Calu3 (cell line): Measurements from ENCODE around the gene RALA. TPM values are rescaled to one million over a fixed set of nuclear protein-coding genes. Genes with fewer than 3 reads are reported as not detected.

Experiments
- BruUV-seq: library from RNA; stranded (reverse); fragments of 400-500 nt; replicated peaks from 2 replicates; lab custom pipeline; 2021; lab: Mats Ljungman, UMichigan
- CTCF ChIA-PET: fragments of 300-600 bp; sonication (Branson Sonifier 250); formaldehyde crosslinking; loops from one replicate; lab custom pipeline; 2022; ENCODE audit warnings: antibody characterized with exemption; lab: Charles Lee
- DNase-seq: peaks from one replicate; pipeline ENCODE4 v3.0.0; 2022
- H3K27ac Mint-ChIP-seq: one replicate; pipeline ENCODE4 v1.8.0; 2022; ENCODE audit warnings: mixed read lengths; ENCODE audit not compliant: unreplicated experiment
- H3K27me3 Mint-ChIP-seq: one replicate; pipeline ENCODE4 v1.8.0; 2022; ENCODE audit warnings: mixed read lengths; ENCODE audit not compliant: unreplicated experiment
- H3K36me3 Mint-ChIP-seq: one replicate; pipeline ENCODE4 v1.8.0; 2022; ENCODE audit warnings: mild to moderate bottlenecking, moderate library complexity, mixed read lengths; ENCODE audit not compliant: insufficient read depth, unreplicated experiment
- H3K4me1 Mint-ChIP-seq: one replicate; pipeline ENCODE4 v1.8.0; 2022; ENCODE audit warnings: mild to moderate bottlenecking, low read depth, mixed read lengths; ENCODE audit not compliant: unreplicated experiment
- H3K4me3 Mint-ChIP-seq: one replicate; pipeline ENCODE4 v1.8.0; 2022; ENCODE audit warnings: mild to moderate bottlenecking, low read depth, moderate library complexity, mixed read lengths; ENCODE audit not compliant: unreplicated experiment
- H3K9me3 Mint-ChIP-seq: one replicate; pipeline ENCODE4 v1.8.0; 2022; ENCODE audit warnings: low read depth, mixed read lengths; ENCODE audit not compliant: unreplicated experiment
- intact Hi-C: fragments of 100-400 bp; cut with micrococcal nuclease; formaldehyde crosslinking; loops from one replicate; pipeline ENCODE4 v1.10.0; 2022; ENCODE audit not compliant: unreplicated experiment
- total RNA-seq: library from RNA; stranded (reverse); gene quantifications from 2 replicates; pipeline ENCODE4 v1.2.3, GENCODE V29; 2022
- TF ChIP-seq, protein P1 (sequence below): fragments of 200-600 bp; IDR thresholded peaks from one replicate; pipeline ENCODE4 v1.8.0; 2022; ENCODE audit warnings: antibody characterized with exemption; ENCODE audit not compliant: unreplicated experiment

The RALA gene
- total RNA-seq, 1 experiment from 2014 or later = 64.8 TPM

DNA sequence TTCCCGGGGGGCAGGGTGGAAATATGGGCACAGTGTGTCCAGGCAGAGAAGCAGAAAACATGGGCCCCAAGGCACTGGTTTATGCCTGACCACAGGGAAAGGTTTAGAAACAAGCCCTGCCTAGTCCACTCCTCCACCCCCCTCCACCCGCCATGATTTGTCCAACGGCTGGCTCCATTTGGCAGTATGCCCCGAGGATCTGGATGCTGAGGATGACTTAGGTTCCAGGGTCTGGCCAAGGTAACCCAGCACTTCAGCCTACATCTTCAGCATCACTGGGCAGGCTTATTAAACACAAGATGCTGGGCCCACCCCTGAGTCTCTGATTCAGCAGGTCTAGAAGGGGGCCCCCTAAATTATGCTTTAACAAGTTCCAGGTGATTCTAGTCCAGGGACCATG lies 121.9 kb downstream of the RALA start:
- Mint-ChIP-seq H3K36me3 (peaks cover 4% of the 10 kb centered on the region), H3K27me3 (no peaks in the 10 kb centered on the region), H3K4me1 (peaks cover 34% of the 10 kb centered on the region), H3K27ac (no peak overlapping the region), H3K4me3 (no peak overlapping the region), H3K9me3 (no peaks in the 10 kb centered on the region)
- CTCF ChIA-PET = interaction anchor here (2.0 to 4.6 kb wide), 2 partner anchors 12 to 165 kb away, joined by 6 to 108 read pairs; no protein-coding TSS in a partner anchor
- BruUV-seq = no TSS peak
- no peak for DNase-seq
- TF ChIP-seq, protein P1, sequence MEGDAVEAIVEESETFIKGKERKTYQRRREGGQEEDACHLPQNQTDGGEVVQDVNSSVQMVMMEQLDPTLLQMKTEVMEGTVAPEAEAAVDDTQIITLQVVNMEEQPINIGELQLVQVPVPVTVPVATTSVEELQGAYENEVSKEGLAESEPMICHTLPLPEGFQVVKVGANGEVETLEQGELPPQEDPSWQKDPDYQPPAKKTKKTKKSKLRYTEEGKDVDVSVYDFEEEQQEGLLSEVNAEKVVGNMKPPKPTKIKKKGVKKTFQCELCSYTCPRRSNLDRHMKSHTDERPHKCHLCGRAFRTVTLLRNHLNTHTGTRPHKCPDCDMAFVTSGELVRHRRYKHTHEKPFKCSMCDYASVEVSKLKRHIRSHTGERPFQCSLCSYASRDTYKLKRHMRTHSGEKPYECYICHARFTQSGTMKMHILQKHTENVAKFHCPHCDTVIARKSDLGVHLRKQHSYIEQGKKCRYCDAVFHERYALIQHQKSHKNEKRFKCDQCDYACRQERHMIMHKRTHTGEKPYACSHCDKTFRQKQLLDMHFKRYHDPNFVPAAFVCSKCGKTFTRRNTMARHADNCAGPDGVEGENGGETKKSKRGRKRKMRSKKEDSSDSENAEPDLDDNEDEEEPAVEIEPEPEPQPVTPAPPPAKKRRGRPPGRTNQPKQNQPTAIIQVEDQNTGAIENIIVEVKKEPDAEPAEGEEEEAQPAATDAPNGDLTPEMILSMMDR = no peak
- intact Hi-C loops = no loop called here

DNA sequence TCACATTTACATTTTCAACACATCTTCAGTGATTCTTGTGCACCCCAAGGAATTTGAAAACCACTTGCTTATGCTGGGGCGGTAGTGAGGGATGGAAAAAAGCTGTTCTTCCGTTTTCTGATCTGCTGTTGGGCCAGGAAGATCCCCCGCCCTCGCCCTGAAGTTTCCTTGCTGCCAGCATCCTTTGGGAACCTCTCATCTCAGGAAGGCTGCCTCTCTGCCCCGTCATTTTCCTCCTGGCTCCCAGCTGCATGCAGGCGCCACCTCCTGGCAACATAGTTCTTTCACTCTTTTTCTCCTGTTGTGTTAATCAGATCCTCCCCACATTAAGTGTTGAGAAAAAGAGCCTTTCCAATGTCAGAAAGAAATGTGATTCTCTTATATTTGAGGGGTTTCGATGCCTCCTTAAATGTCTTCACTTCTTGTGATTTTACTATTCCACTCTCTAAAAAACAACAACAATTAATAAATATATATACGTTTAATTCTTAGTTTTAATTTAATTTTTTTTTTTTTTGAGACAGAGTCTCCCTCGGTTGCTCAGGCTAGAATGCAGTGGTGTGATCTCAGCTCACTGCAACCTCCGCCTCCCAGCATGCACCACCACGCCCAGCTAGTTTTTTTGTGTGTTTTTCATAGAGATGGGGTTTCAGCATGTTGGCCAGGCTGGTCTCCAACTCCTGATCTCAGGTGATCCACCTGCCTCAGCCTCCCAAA lies 122.9 kb downstream of the RALA start:
- Mint-ChIP-seq H3K27ac (no peak overlapping the region), H3K4me3 (no peak overlapping the region), H3K36me3 (peaks cover 4% of the 10 kb centered on the region), H3K9me3 (no peaks in the 10 kb centered on the region), H3K27me3 (no peaks in the 10 kb centered on the region), H3K4me1 (peaks cover 30% of the 10 kb centered on the region)
- DNase-seq = peak; percentile 89
- TF ChIP-seq, protein P1 = peak; percentile 79
- intact Hi-C loops = loop anchor here (1.0 to 2.0 kb wide), 2 partner anchors 121 to 166 kb away; no protein-coding TSS in a partner anchor
- BruUV-seq = no TSS peak
- CTCF ChIA-PET = interaction anchor here (1.0 to 4.6 kb wide), 4 partner anchors 13 to 166 kb away, joined by 3 to 108 read pairs (median 6); no protein-coding TSS in a partner anchor

DNA sequence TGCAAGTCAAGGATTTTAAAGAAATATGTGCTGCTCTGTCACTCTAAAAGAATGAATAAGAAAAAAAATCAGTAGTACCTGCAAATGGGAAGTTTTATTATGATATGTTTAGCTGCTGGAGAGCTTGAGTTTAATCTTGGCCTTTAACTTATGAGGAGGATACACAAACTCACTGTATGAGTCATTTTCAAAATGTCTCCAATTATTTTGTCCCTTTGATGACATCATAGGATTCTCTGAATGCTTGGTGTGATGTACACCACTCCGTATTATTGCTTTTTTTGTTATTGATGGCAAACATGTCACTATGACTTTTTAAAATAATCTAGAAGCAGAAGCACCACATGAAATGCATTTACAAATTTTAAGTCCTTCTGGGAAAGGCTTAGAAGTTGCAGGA lies 125.8 kb downstream of the RALA start:
- no peak for DNase-seq
- BruUV-seq = no TSS peak
- intact Hi-C loops = no loop called here
- CTCF ChIA-PET = interaction anchor here (1.1 to 3.8 kb wide), 2 partner anchors 9 to 169 kb away, joined by 4 to 15 read pairs; no protein-coding TSS in a partner anchor
- peaks cover 4% of the 10 kb centered on the region for H3K9me3 Mint-ChIP-seq
- no peaks in the 10 kb centered on the region for H3K36me3 Mint-ChIP-seq
- no peaks in the 10 kb centered on the region for H3K27me3 Mint-ChIP-seq
- H3K4me1 Mint-ChIP-seq = peaks cover 16% of the 10 kb centered on the region
- TF ChIP-seq, protein P1 = no peak
- no peak overlapping the region for H3K4me3 Mint-ChIP-seq
- H3K27ac Mint-ChIP-seq = no peak overlapping the region

DNA sequence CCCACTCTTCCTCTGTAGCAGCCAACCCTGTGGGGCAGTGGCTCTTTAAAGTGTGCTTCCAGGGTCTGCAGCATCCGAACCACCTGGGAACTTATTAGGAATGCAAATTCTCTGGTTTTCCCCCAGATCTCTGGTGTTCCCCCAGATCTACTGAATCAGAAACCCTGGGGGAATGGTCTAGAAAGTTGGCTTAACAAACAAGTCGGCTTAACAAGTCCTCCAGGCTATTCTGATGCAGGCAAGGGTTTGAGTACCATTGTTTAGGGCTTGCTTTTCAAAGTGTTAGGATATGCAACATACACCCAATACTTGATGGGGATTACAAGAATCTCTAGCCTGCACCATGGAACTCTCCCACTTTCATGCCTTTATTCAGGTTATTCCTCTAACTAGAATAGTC lies 126.3 kb downstream of the RALA start:
- Mint-ChIP-seq H3K9me3 (peaks cover 4% of the 10 kb centered on the region), H3K27me3 (no peaks in the 10 kb centered on the region), H3K4me3 (no peak overlapping the region), H3K36me3 (no peaks in the 10 kb centered on the region), H3K27ac (no peak overlapping the region), H3K4me1 (peaks cover 16% of the 10 kb centered on the region)
- no peak for DNase-seq
- TF ChIP-seq, protein P1 = no peak
- intact Hi-C loops = no loop called here
- CTCF ChIA-PET = interaction anchor here (1.1 to 3.8 kb wide), 2 partner anchors 8 to 170 kb away, joined by 3 to 15 read pairs; no protein-coding TSS in a partner anchor
- no TSS peak for BruUV-seq
